Left colon (tissue), 2 donors: ENCODE measurements around the gene PRKN. TPM values are rescaled to one million over a fixed set of nuclear protein-coding genes. Genes with fewer than 3 reads are reported as not detected.

Experiments
- ATAC-seq: fragments of 200-7000 bp; cut with Tn5 transposase; one replicate; pipeline ENCODE4 v1.9.1; 2020; ENCODE audit warnings: mild to moderate bottlenecking, moderate library complexity
- DNase-seq, 2 donors: peaks; one replicate each; pipeline ENCODE4 v3.0.0-alpha.2; 2020
- intact Hi-C, 2 donors: fragments of 100-400 bp; cut with DNase I in 1 of 2; cut with micrococcal nuclease in 1 of 2; formaldehyde crosslinking; loops; one replicate each; pipeline versions ENCODE4 v1.11.2 to v1.14.0; 2022; cut with DNase I, micrococcal nuclease
- total RNA-seq, 2 donors: library from RNA; stranded (reverse); fragmentation: NEBNext Ultra II Directional; extraction: Animal tissue kit (Norgen Biotek cat#: 25700); gene quantifications; one replicate each; pipeline ENCODE4 v1.2.1, GENCODE V29; 2021
- donor health status: DM: no; HTN: no; CAD: no.
- donor health status: DM: yes; HTN: yes; CAD: no.

The PRKN gene
- total RNA-seq, 2 donors from 2014 or later = 5.4 to 5.5 TPM

DNA sequence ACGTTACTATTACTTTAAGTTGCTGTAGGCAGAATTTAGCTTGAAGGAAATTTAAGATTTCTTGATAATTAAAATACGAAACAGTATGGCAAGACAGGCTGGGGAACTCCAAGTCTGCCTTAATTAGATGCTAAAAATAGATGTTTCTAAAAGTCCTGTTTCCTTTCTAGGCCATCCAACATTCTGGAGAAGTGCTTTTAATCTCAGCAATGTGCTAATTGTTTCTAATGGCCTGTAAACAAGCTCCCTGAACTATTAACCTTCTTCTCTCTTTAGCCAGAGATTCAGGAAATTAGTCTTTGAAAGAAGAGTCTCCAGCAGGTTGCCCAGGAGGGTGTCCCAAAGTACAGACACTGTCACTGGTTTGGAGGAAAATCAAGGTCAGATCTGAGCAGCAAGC, 776.4 kb downstream of the PRKN start:
- intact Hi-C loops = no loop called here
- no peak for DNase-seq
- no peak for ATAC-seq

DNA sequence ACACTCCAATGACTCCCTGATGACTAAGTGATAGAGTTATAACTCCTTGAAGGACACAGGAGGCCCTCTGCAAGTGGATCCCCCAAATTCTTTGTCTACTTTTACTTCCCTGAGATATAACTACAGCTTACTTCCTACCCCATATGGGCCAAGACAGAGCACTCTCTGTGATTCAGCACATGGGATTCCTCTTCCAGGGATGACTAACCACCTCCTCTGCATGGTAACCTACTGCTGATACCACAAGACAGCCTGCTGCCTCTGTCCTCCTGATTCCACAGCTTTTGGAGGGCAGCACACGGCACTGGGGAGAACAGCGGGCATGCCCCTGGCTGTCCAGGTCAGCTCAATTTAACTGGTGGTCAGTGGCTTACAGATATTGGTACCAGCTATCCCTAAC, 778.0 kb downstream of the PRKN start:
- ATAC-seq (no peak), DNase-seq (no peak)
- intact Hi-C loops = no loop called here

DNA sequence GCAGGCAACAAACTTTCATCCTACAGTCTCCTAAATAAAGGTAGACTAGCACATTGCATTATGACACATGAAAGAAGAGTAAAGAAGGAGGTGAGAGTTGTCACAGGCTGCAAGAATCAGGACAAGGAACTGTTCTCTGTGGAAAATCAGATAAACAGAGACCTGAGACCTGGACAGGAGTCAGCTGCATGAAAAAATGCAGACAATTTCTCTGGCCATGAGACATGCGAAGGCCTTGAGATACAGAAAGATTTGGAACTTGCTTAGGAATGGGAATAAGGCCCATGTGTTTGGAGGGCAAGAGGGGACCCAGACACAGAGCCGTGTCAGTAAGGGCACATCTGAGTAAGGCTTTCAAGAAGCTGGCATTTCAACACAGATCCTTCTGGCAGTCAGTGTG, 779.1 kb downstream of the PRKN start:
- intact Hi-C loops = no loop called here
- ATAC-seq = no peak
- DNase-seq = no peak

DNA sequence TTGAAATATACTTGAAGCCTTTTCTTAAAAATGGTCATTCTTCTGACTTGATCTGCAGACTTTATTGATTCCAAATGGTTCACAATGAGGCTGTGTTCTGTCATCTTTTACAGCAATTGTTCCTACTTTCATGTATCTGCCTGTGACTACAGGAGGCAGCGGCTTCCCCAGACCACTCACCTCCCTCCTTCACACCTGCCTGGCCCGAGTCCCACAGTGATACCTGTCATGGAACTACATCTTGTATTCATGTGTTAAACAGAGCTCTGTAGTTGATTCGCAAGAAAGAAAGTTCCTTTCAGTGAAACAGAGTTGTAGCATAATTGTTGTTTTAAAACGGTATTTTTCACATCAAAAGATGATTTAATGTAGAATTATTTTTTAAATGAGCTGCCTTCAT, 780.2 kb downstream of the PRKN start:
- intact Hi-C loops = no loop called here
- ATAC-seq (no peak), DNase-seq (no peak)

DNA sequence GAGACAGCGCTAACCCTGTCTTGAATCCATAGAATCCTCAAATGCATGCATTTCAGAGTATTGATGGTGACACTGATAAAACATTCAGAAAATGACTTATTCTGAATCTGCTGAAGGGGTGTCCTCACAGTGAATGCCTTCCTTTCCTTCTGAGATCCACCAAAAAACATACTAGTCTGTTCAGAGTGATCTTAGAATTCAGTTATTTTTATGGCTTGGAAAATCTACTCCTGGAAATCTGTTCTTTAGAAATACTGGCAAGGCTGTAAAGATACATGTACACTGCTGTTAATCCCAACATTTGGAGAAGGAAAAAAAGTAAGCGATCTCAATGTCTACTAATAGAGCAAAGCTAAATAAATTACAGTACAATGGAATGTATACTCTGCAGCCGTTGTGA, 781.1 kb downstream of the PRKN start:
- no peak for DNase-seq

DNA sequence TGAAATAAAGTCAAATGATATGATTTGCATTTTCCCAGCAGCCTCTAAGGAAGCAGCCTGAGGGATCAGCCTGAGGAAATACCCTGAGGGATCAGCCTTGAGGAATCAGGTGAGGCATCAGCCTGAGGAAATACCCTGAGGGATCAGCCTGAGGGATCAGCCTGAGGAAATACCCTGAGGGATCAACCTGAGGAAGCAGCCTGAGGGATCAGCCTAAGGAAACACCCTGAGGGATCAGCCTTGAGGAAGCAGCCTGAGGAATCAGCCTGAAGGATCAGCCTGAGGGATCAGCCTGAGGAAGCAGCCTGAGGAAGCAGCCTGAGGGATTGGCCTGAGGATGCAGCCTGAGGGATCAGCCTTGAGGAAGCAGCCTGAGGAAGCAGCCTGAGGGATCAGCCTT, 784.0 kb downstream of the PRKN start:
- intact Hi-C loops = no loop called here
- no peak for ATAC-seq

More for the DNA sequence above, 781.1 kb downstream of the PRKN start:
- no peak for ATAC-seq
- intact Hi-C loops = no loop called here

DNA sequence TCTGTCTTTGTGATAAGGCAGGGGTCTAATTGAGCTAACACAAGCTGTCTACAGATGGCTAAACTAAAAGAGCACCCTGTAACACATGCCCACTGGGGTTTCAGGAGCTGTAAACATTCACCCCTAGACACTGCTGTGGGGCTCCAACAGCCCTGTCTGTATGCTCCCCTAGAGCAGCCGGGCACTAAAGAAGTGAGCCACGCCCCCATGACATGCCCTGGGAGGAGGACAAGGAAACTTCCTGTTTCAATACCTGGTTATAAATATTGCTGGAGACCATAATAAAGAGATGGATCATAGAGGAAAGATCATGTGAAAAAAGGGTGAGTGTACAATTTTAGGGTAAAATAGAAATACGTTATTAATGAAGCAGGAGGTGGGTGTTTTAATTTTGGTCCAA, 786.0 kb downstream of the PRKN start:
- DNase-seq (peak in 1 of 2 donors; percentile 14), ATAC-seq (peak; percentile 59)
- intact Hi-C loops = no loop called here

More for the DNA sequence above, 784.0 kb downstream of the PRKN start:
- DNase-seq = no peak

DNA sequence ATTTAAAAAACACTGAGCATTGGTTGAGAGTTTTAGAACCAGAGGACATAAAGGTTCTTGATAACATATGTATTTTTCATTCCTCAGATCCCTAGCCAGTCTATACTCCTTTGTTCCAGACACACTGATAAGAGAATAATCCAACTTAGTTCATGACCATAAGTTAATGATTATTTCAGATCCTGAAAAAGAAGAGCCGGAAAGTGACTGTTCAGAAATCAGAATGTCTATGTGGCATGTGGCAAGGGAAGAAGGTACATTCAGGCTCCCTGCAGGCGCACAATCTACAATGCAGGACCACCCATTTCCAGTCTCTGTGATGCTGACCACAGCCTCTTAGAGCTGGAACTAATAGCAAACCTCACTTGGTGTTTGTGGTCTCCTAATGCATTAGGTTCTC, 787.0 kb downstream of the PRKN start:
- DNase-seq (no peak), ATAC-seq (no peak)
- intact Hi-C loops = no loop called here

DNA sequence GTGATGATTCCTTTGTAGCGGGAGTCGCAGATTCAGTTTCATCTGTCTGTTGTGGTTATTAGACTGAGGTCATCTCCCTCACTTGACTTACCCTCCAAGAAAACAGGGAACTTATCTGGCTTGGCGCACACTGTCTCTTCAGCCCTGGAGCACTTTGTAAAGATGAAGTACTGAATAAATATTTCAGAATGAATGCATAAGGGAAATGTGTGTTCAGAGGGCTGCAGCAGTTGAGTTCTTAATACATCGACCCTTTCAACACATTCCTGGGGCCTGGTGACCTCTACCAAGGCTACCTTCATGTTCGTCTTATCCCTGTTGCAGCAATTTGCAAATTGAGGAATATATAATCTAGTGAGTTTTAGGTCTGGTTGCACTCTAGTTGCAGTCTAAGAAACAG, 801.2 kb downstream of the PRKN start:
- ATAC-seq (no peak), DNase-seq (no peak)
- intact Hi-C loops = no loop called here

DNA sequence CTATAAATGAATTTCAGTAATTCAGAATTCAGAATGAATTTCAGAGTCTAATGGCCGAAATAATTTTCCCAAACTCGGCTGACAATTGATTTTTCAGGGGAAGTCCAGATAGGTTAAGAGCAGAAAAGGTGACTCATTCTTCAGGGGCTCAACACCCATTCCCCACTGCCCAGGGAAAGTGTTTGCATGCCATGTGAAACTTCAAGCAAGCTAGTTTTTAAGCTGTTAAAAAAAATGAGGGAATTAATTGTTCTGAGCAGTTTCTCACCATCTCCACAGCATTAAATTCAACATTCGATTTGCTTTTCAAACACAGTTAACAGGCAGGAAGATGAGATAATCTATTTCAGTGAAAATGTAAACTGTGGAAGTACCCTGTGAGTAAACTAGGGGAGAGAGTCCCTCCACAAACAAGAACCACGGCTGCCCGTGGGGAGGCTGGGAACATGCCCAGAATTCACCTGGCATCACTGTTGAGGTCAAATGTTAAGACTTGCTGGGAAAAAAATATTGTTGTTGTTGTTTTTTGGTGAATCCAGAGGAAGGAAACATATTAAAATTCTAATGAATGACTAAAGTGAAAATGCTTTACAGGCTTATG, 803.0 kb downstream of the PRKN start:
- DNase-seq (no peak), ATAC-seq (no peak)
- intact Hi-C loops = no loop called here

DNA sequence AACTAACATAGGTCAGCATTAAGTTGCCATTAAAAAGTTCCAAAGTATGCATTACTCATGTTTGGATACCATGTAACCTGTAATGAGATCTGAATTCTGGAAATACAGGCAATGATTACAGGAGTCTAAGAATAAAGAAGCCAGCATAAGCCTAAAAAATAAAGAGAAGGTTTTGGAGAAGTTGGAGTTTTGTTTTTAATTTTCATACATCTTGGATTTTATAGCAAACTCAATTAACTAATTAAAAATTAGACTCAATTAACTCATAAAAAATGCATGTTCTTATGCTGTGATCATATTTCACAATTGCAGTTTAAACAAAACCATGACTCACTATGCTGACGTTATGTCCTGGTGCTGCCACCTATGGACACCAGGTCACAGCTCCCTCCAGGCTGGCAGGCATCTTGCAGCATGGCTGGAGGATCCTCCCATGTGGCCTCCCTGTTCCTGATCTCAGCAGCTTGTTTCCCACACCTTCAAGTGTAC, 804.9 kb downstream of the PRKN start:
- DNase-seq (peak; percentile 71), ATAC-seq (peak; percentile 100)
- intact Hi-C loops = no loop called here

DNA sequence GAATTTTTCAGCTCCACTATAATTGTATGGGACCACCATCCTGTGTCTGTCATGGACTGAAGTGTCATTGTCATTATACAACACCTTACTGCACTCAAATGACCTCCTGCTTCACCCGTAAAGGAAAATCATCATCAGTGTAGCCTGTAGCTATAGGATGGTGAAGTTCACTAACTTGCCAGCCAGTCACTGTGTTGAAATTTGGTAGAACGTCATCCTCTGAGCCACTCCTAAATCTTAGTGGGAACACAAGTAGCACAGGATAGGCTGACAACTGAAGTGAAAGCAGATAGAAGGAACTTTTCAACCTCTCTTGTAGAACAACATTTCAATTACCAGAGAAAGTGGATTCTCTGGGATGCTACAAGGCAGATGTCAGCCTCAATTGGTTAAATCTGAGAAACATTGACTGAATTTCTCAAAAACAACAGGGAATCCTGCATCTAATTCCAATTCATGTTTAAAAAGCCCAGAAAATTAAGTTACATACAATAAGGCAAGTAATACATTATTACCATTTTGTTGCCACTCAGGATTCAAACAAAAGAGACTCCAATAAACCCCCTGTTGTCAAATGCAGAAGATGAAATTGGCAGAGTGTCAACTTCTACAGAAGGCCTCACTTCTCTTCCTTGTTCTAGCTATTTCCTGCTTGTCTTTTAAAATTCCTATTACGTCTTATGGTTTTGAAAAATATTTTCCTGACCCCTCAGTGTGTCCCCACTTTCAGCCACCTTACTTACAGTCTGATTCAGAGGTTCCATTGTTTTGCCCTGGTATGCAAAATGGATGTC, 805.8 kb downstream of the PRKN start:
- peak; percentile 58 for ATAC-seq
- DNase-seq = no peak
- intact Hi-C loops = no loop called here

DNA sequence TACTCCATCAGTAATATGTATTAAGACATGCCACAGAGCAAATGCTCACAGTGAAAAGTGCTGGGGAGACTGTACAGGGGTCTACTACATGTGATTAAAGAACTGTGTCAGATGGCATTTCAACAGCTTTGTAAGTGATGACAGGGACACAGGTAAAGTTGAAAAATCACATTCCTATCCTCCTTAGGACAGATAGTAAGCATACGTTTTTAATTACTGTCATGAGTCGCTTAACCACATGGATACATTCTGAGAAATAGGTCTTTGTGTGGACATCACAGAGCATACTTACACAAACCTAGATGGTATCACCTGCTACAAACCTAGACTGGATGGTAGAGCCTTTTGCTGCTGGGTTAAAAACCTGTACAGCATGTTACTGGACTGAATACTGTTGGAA, 807.9 kb downstream of the PRKN start:
- ATAC-seq = no peak
- no peak for DNase-seq
- intact Hi-C loops = no loop called here

DNA sequence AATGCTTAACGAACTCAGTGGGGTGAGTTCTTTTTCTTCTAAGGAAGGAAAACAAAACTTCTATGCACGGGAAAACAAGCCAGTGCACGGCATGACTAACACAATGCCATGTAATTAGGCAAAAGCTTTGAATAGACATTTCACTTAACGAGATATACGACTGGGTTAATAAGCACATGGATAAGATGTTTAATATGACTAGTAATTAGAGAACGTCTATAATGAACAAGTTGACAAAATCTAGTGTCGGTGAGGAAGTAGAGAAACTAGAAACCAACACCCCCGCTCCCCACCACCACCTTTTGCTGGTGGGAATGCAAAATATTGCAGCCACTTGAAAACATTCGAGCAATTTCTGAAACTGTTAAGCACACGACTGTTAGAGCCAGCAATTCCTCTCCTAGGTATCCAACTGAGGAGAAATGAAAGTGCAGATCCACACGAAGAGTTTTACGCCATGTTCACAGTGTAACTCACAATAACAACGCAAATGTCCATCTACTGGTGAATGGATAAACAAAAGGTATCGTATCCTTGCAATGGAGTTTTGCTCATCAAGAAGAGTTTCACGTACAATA, 808.8 kb downstream of the PRKN start:
- DNase-seq (no peak), ATAC-seq (no peak)
- intact Hi-C loops = no loop called here

DNA sequence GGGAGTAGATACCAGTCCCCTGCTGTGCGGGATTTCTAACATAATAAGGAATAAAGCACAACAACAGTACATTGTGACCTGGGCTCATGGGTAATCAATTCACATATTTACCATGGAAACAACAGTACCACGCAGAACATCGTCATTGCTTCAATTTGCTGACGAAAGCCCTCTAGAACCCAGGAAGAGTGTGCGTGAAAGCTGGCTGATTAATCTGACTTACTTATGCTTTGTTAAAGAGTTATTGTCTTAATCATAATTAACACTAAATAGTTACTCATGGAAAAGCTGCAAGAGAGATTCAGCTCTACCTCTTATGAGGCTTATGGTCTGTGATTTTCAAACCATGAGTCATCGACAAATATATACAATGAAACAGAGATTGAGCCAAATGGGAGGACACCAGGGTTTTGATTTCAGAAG, 809.4 kb downstream of the PRKN start:
- intact Hi-C loops = no loop called here
- ATAC-seq (no peak), DNase-seq (no peak)

DNA sequence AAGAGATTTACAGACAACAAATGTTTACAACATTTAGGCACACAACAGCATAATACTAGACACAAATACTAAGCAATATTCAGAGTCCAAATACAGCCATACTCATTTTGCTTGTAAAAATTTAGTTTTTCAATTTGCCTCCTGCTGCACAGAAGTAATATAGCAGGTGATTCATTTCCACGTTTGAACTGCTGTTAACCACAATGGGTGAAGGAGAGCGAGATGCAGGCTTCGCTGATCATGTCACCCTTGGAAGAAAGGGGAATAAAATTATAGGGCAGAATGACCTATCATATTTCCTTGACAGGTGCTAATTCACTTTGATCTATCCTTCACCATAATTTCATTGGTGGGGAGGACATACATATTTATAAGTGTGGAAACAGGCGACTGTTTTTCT, 809.9 kb downstream of the PRKN start:
- no peak for DNase-seq
- no peak for ATAC-seq

DNA sequence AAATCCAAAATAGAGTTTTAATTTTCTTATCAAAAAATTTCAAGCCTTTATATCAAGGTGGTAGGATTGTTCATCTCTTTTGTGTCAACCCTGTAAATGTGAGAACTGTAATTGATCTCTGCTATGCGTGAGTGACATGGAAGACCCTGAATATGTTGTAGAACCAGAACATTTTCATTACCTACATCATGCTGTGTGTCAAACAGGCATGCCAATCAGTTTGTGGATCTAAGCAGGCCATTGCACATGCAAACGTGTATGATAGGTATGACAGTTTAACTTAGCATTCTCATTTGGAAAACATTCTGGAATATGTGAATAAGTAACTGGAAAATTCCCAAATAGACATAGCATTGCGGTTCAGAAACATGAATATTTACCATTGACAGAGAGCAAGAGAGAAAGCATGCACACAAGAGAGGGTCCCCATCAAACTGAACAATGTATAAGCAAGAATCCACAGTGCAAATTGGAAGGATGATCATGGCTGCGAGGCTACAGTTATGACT, 812.1 kb downstream of the PRKN start:
- no peak for DNase-seq
- intact Hi-C loops = no loop called here
- no peak for ATAC-seq

More for the DNA sequence above, 809.9 kb downstream of the PRKN start:
- intact Hi-C loops = no loop called here

DNA sequence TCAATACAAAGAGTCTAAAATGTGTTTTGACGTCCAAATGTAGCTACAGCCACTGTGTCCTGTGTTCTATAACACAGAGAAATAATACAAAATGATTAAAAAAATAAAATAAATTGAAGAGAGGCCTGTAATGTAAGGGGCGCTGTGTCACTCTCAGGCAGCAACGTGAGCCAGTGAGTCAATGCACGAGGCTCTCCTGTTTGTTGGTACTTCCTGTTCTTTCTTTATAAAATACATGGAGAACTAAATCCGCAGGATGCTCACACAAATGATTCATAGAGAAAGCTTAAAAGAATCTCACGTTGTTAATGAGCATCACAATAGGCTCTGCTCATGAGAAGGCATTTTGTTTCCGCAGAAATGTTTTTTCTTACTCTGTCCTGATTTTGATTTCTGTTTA, 818.7 kb downstream of the PRKN start:
- ATAC-seq (no peak), DNase-seq (no peak)
- intact Hi-C loops = no loop called here

DNA sequence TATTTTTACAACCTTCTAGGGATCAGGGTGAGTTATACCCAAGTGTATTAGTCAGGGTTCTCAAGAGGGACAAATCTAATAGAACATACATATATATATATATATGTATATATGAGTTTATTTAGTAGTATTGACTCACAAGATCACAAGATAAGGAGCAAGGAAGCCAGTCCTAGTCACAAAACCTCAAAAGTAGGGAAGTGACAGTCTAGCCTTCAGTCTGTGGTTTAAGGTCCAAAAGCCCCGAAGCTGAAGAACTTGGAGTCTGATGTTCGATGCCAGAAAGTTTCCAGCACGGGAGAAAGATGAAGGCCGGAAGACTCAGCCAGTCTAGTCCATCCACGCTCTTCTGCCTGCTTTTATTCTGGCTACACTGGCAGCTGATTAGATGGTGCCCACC, 821.0 kb downstream of the PRKN start:
- intact Hi-C loops = no loop called here
- DNase-seq = no peak
- no peak for ATAC-seq

DNA sequence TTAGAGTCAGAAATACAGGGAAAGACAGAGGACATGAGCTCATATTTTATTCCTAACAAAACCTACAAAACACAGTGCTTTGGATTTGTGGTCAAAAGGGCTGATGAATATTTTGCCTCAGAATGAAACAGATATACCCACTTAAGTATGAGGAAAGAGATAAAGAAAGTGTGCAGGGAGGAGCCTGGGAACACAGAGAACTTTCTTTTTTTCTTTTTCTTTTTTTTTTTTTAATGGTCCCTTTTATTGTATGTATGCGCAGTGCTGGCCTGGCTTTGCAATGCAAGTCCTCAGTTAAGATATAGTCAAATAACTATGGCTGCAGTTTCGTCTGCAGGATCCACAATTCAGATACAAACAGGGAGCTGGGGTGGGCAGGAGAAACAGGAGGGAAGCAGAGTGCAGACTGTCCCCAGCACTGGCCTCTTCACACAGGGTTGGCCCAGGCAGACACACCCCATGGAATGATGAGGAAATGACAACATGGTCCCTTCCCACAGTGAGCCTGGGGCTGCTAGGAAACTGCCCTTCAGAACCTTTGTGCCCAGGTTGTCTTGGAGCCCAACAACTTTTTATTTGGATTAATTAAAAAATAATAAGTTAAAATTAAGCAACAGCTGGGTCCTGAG, 823.9 kb downstream of the PRKN start:
- ATAC-seq (peak; percentile 99), DNase-seq (peak; percentile 23 to 43)
- intact Hi-C loops = no loop called here
